ENCODE measurements around the gene HADHB. TPM values are rescaled to one million over a fixed set of nuclear protein-coding genes. Genes with fewer than 3 reads are reported as not detected.

The HADHB gene
- total RNA-seq (ENCODE audit: low replicate concordance) = 83.5 and 129 TPM in 2 replicates

GRCh38 chr2:26244309-26245230 is at the start of gene HADHB, which contains the start of gene HADHA:
HADHB (plus strand) TSS chr2:26244939; CDS start chr2:26254255, 9,316 bp downstream.
HADHA (minus strand) TSS chr2:26244632; CDS start chr2:26244596, 36 bp downstream.

Other genes starting within 250 kb of the HADHB start
- gene RAB10, start 210.9 kb upstream of the HADHB start, total RNA-seq (ENCODE audit: low replicate concordance) = 115 and 320 TPM in 2 replicates
- 0.35 and 1.1 TPM in 2 replicates for gene GAREM2, start 71.9 kb upstream of the HADHB start, total RNA-seq (ENCODE audit: low replicate concordance)
- 105 and 129 TPM in 2 replicates for gene HADHA, start 307 bp upstream of the HADHB start, total RNA-seq (ENCODE audit: low replicate concordance)
- 5.7 and 16.5 TPM in 2 replicates for gene SELENOI, start 101.2 kb downstream of the HADHB start, total RNA-seq (ENCODE audit: low replicate concordance)
- under 0.01 TPM in 1 of 2 replicates, not detected in the other for gene ADGRF3, start 101.8 kb downstream of the HADHB start, total RNA-seq (ENCODE audit: low replicate concordance)
- gene DRC1, start 157.0 kb downstream of the HADHB start, total RNA-seq (ENCODE audit: low replicate concordance) = not detected in 2 replicates
- gene OTOF, start 233.2 kb downstream of the HADHB start, total RNA-seq (ENCODE audit: low replicate concordance) = under 0.01 TPM in 1 of 2 replicates, not detected in the other